Transverse colon (tissue), 4 donors: ENCODE data around the gene NCKAP5. TPM values are rescaled to one million over a fixed set of nuclear protein-coding genes. Genes with fewer than 3 reads are reported as not detected.

Experiments used
- DNase-seq: peaks from one replicate; pipeline ENCODE4 v3.0.0-alpha.2; 2019
- H3K27ac ChIP-seq, 4 donors: fragments of 200-600 bp; sonication (generic); 2 replicates each; pipeline ENCODE4 v1.5.1; 2016 to 2018; ENCODE audit warnings: inconsistent platforms in 4 of 4
- H3K27me3 ChIP-seq: fragments of 200-600 bp; sonication (generic); 2 replicates; pipeline ENCODE4 v1.5.1; 2017; ENCODE audit warnings: inconsistent platforms
- H3K36me3 ChIP-seq, 4 donors: fragments of 200-600 bp; sonication (generic); 2 replicates each; pipeline ENCODE4 v1.5.1; 2017 to 2019; ENCODE audit warnings: inconsistent platforms in 4 of 4
- H3K4me1 ChIP-seq, 4 donors: fragments of 200-600 bp; sonication (generic); 2 replicates each; pipeline ENCODE4 v1.5.1; 2017 to 2020; ENCODE audit warnings: inconsistent platforms in 4 of 4
- H3K4me3 ChIP-seq, 4 donors: fragments of 200-600 bp; sonication (generic); 1 replicate in 1 of 4; 2 replicates in 3 of 4; pipeline versions ENCODE4 v1.5.1 to v1.6.1; 2017 to 2019; ENCODE audit warnings: inconsistent platforms in 4 of 4
- H3K9me3 ChIP-seq, 2 donors: fragments of 200-600 bp; sonication (generic); 2 replicates each; pipeline ENCODE4 v1.5.1; 2017 to 2019; ENCODE audit warnings: inconsistent platforms in 2 of 2
- CTCF ChIP-seq, 5 experiments: fragments of 200-600 bp in 3 of 5; fragments of 450-650 bp in 2 of 5; sonication (generic) in 3 of 5; IDR thresholded peaks; 1 replicate in 2 of 5; 2 replicates in 3 of 5; pipeline ENCODE4 v1.5.1; 2016 to 2017; ENCODE audit warnings: antibody characterized with exemption in 5 of 5, inconsistent platforms in 3 of 5, mild to moderate bottlenecking in 2 of 5, moderate library complexity in 1 of 5
- EP300 ChIP-seq: sonication (generic); formaldehyde crosslinking; IDR thresholded peaks from one replicate; pipeline ENCODE4 v1.6.1; 2017; ENCODE audit warnings: antibody characterized with exemption, low read depth
- POLR2A ChIP-seq: fragments of 450-650 bp; IDR thresholded peaks from one replicate; pipeline ENCODE4 v1.6.1; 2016; ENCODE audit warnings: antibody characterized with exemption, mild to moderate bottlenecking, moderate library complexity
- POLR2AphosphoS5 ChIP-seq, 3 donors: sonication (generic); formaldehyde crosslinking; IDR thresholded peaks; one replicate each; pipeline ENCODE4 v1.6.1; 2016; ENCODE audit warnings: antibody characterized with exemption in 3 of 3
- WGBS, 2 donors: methylation state at CpG; one replicate each; pipeline ENCODE4 v1.1.5; 2018; ENCODE audit warnings: low coverage in 1 of 2; 5-methylcytosine and 5-hydroxymethylcytosine counted together
- in situ Hi-C, 4 donors: fragments of 200-750 bp; cut with MboI; loops; one replicate each; pipeline versions ENCODE4 v1.15.0 to v1.15.1; 2017; ENCODE audit warnings: low sequenced_read_pairs in 3 of 4, low pct_ligation_motif_present in 1 of 4, low pct_unique_long_range_greater_than_20kb in 1 of 4
- intact Hi-C: fragments of 100-400 bp; cut with DNase I; formaldehyde crosslinking; loops from one replicate; pipeline ENCODE4 v1.15.1; 2023; ENCODE audit warnings: low total_unique reads
- total RNA-seq, 4 donors: library from RNA; depleted of rRNA; stranded (reverse); fragments of >200 nt; gene quantifications; one replicate each; pipeline ENCODE4 v1.1.0, GENCODE V29; 2016

The NCKAP5 gene
- total RNA-seq, 4 donors from 2014 or later = 1.1 to 10.9 (median 5.0) TPM

- TF ChIP-seq EP300 (no peak), POLR2A (no peak), POLR2AphosphoS5 (IDR thresholded peaks at IDR 0.05) (no peak), CTCF (IDR thresholded peaks at IDR 0.05) (no peak)
- WGBS, 2 donors = 89 to 90% methylated on average over 4 to 8 of the region's 8 CpGs
- Histone ChIP-seq H3K36me3 (no peaks in the 10 kb centered on the region), H3K4me1 (no peaks in the 10 kb centered on the region), H3K9me3 (no peaks in the 10 kb centered on the region), H3K27me3 (no peaks in the 10 kb centered on the region), H3K4me3 (no peak overlapping the region), H3K27ac (no peak overlapping the region)
- DNase-seq = no peak
- in situ Hi-C loops (no loop called here), intact Hi-C loops (no loop called here)
Measured at GRCh38 chr2:133513893-133514292, 54.4 kb downstream of the NCKAP5 start.

DNA sequence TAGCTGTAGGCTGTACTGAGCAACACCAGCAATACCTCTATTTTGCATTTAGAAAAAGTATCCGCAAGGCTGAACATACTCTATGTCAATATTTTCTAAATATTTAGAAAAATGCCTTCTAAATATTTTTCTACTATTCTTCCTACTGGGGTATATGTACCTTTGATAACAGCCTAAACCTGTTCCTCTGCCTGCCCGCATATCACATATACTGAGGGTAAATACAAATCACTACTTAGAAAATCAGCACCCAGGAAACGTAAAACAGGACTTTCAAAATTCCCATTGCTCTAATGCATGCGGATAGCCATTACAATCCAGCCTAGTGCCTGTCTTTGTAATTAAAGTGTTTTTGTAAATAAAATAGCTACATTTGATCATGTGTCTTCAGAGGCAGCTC lies 56.1 kb downstream of the NCKAP5 start:
- Histone ChIP-seq H3K4me3 (no peak overlapping the region), H3K9me3 (no peaks in the 10 kb centered on the region), H3K36me3 (no peaks in the 10 kb centered on the region), H3K4me1 (no peaks in the 10 kb centered on the region), H3K27ac (no peak overlapping the region), H3K27me3 (no peaks in the 10 kb centered on the region)
- TF ChIP-seq POLR2AphosphoS5 (IDR thresholded peaks at IDR 0.05) (no peak), POLR2A (no peak), CTCF (IDR thresholded peaks at IDR 0.05) (no peak), EP300 (no peak)
- in situ Hi-C loops (no loop called here), intact Hi-C loops (no loop called here)
- DNase-seq = no peak
- WGBS, 2 donors = 89 to 93% methylated on average over 4 of the region's 4 CpGs

DNA sequence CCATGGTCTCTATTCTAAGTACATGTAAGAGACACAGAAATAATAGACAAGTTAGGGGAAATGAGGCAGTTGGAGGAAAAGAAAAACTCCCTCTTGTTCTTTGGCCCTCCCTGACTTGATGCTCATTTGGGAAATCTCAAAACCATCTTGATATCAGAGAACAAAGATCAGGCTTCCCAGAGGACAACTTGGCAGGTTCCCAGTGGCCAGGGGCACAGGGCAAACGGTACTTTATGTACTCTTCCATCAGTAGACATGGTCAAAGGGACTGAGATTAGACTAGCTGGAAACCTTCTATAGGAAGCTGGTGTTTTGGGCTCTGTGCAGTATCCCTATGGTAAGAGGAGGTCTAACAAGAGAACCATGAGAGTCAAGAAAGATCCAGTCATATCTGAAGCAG lies 56.6 kb downstream of the NCKAP5 start:
- TF ChIP-seq CTCF (IDR thresholded peaks at IDR 0.05) (no peak), EP300 (no peak), POLR2A (no peak), POLR2AphosphoS5 (IDR thresholded peaks at IDR 0.05) (no peak)
- DNase-seq = no peak
- Histone ChIP-seq H3K9me3 (no peaks in the 10 kb centered on the region), H3K4me1 (no peaks in the 10 kb centered on the region), H3K27ac (no peak overlapping the region), H3K4me3 (no peak overlapping the region), H3K36me3 (no peaks in the 10 kb centered on the region), H3K27me3 (no peaks in the 10 kb centered on the region)
- intact Hi-C loops = no loop called here
- in situ Hi-C loops = no loop called here
- WGBS, 2 donors = 22 to 63% methylated on average over 1 of the region's 1 CpG

GRCh38 chr2:133509777-133510176 lies 58.5 kb downstream of the NCKAP5 start:
- H3K9me3 ChIP-seq = no peaks in the 10 kb centered on the region
- H3K4me3 ChIP-seq = no peak overlapping the region
- TF ChIP-seq POLR2A = no peak
- TF ChIP-seq POLR2AphosphoS5 (IDR thresholded peaks at IDR 0.05) = no peak
- no peak for TF ChIP-seq EP300
- TF ChIP-seq CTCF (IDR thresholded peaks at IDR 0.05) = no peak
- no peaks in the 10 kb centered on the region for H3K27me3 ChIP-seq
- in situ Hi-C loops = no loop called here
- no peak for DNase-seq
- H3K4me1 ChIP-seq = peaks cover 0 to 8% (median 4%) of the 10 kb centered on the region in 4 donors
- intact Hi-C loops = no loop called here
- no peaks in the 10 kb centered on the region for H3K36me3 ChIP-seq
- 79% methylated on average over 6 of the region's 6 CpGs; no CpG with 5 or more reads in 1 of the 2 donors for WGBS, 2 donors
- no peak overlapping the region for H3K27ac ChIP-seq
